ENCODE measurements around the gene DMWD.

The DMWD gene

GRCh38 chr19:45792470-45793177 lies at the start of gene DMWD:
Gene DMWD, minus strand, starts transcription at chr19:45792845. Its CDS starts 89 bp downstream, at chr19:45792756.
- Histone ChIP-seq H3K4me1 (ENCODE audit: control insufficient read depth, low read length) (peaks cover 26% of the 10 kb centered on the region), H3K9me2 (replicated peaks; ENCODE audit: control insufficient read depth, low read length) (no peaks in the 10 kb centered on the region), H3K27me3 (ENCODE audit: control insufficient read depth, low read length) (no peaks in the 10 kb centered on the region), H3K4me3 (ENCODE audit: low read length) (peak within 1 kb of the TSS; percentile 93), H3K9me3 (ENCODE audit: control insufficient read depth, insufficient read depth, low read length) (no peaks in the 10 kb centered on the region), H3K79me2 (ENCODE audit: control insufficient read depth, low read length) (peaks cover 16% of the 10 kb centered on the region), H4K20me1 (ENCODE audit: control insufficient read depth, insufficient read depth, low read depth, low read length) (no peaks in the 10 kb centered on the region), H3K36me3 (ENCODE audit: control insufficient read depth, low read length) (peaks cover 23% of the 10 kb centered on the region), H3K27ac (ENCODE audit: low read depth, low read length) (no peak within 1 kb of the TSS), H3F3A (ENCODE audit: control insufficient read depth, insufficient read depth) (no peaks in the 10 kb centered on the region), H3K4me2 (ENCODE audit: low read length) (peak within 1 kb of the TSS; percentile 87)
- TF ChIP-seq CTCF (IDR thresholded peaks at IDR 0.05; ENCODE audit: low read depth, low read length, poor library complexity, severe bottlenecking) (no peak), EZH2phosphoT487 (IDR thresholded peaks at IDR 0.05; ENCODE audit: borderline replicate concordance, low read length) (no peak)

- H3K27me3 ChIP-seq (ENCODE audit: control insufficient read depth, low read length), result no peaks in the 10 kb centered on the region
- H3K79me2 ChIP-seq (ENCODE audit: control insufficient read depth, low read length), result no peaks in the 10 kb centered on the region
- TF ChIP-seq CTCF (IDR thresholded peaks at IDR 0.05; ENCODE audit: low read depth, low read length, poor library complexity, severe bottlenecking) (no peak), EZH2phosphoT487 (IDR thresholded peaks at IDR 0.05; ENCODE audit: borderline replicate concordance, low read length) (no peak)
- H3K9me2 ChIP-seq (replicated peaks; ENCODE audit: control insufficient read depth, low read length), result no peaks in the 10 kb centered on the region
- peaks cover 87% of the 10 kb centered on the region for H3K36me3 ChIP-seq (ENCODE audit: control insufficient read depth, low read length)
- no peaks in the 10 kb centered on the region for H4K20me1 ChIP-seq (ENCODE audit: control insufficient read depth, insufficient read depth, low read depth, low read length)
- H3K4me3 ChIP-seq (ENCODE audit: low read length), result no peak overlapping the region
- no peak overlapping the region for H3K4me2 ChIP-seq (ENCODE audit: low read length)
- no peaks in the 10 kb centered on the region for H3K9me3 ChIP-seq (ENCODE audit: control insufficient read depth, insufficient read depth, low read length)
- no peaks in the 10 kb centered on the region for H3F3A ChIP-seq (ENCODE audit: control insufficient read depth, insufficient read depth)
- H3K4me1 ChIP-seq (ENCODE audit: control insufficient read depth, low read length), result no peaks in the 10 kb centered on the region
- no peak overlapping the region for H3K27ac ChIP-seq (ENCODE audit: low read depth, low read length)
These were observed 49.6 kb upstream of the DMWD start for GRCh38 chr19:45842198-45842597.

GRCh38 chr19:45834970-45835369 lies 42.3 kb upstream of the DMWD start:
- Histone ChIP-seq H3K9me3 (ENCODE audit: control insufficient read depth, insufficient read depth, low read length) (no peaks in the 10 kb centered on the region), H3K4me2 (ENCODE audit: low read length) (no peak overlapping the region), H3K4me3 (ENCODE audit: low read length) (no peak overlapping the region), H3F3A (ENCODE audit: control insufficient read depth, insufficient read depth) (no peaks in the 10 kb centered on the region), H3K36me3 (ENCODE audit: control insufficient read depth, low read length) (peaks cover 74% of the 10 kb centered on the region), H3K27me3 (ENCODE audit: control insufficient read depth, low read length) (no peaks in the 10 kb centered on the region), H3K27ac (ENCODE audit: low read depth, low read length) (no peak overlapping the region), H3K9me2 (replicated peaks; ENCODE audit: control insufficient read depth, low read length) (no peaks in the 10 kb centered on the region), H3K4me1 (ENCODE audit: control insufficient read depth, low read length) (no peaks in the 10 kb centered on the region), H3K79me2 (ENCODE audit: control insufficient read depth, low read length) (no peaks in the 10 kb centered on the region), H4K20me1 (ENCODE audit: control insufficient read depth, insufficient read depth, low read depth, low read length) (no peaks in the 10 kb centered on the region)
- TF ChIP-seq CTCF (IDR thresholded peaks at IDR 0.05; ENCODE audit: low read depth, low read length, poor library complexity, severe bottlenecking) (no peak), EZH2phosphoT487 (IDR thresholded peaks at IDR 0.05; ENCODE audit: borderline replicate concordance, low read length) (no peak)
